Mesendoderm (in vitro differentiated cells): ENCODE measurements around the gene PLCXD3.
"Not testable (repeated sequence)": the region's sequence is repeated elsewhere in the genome, so short reads cannot be mapped to it uniquely, and the experiment has no call there.

Experiments used
- DNase-seq: peaks from one replicate; pipeline ENCODE4 v3.0.0; 2013
- H2AK5ac ChIP-seq: 2 replicates; pipeline ENCODE4 v1.6.1; 2013; ENCODE audit warnings: low read length, inconsistent platforms
- H2BK120ac ChIP-seq: 2 replicates; pipeline ENCODE4 v1.6.1; 2013; ENCODE audit warnings: low read depth, mild to moderate bottlenecking, low read length, moderate library complexity, mixed read lengths
- H2BK15ac ChIP-seq: replicated peaks from 2 replicates; pipeline ENCODE4 v1.6.1; 2013; ENCODE audit warnings: low read depth, mild to moderate bottlenecking, moderate library complexity
- H2BK5ac ChIP-seq: 2 replicates; pipeline ENCODE4 v1.6.1; 2013; ENCODE audit warnings: low read length, inconsistent platforms
- H3K18ac ChIP-seq: 2 replicates; pipeline ENCODE4 v1.6.1; 2013; ENCODE audit warnings: mild to moderate bottlenecking, low read length, mixed read lengths
- H3K23ac ChIP-seq: one replicate; pipeline ENCODE4 v1.6.1; 2013; ENCODE audit warnings: low read length
- H3K27ac ChIP-seq: 2 replicates; pipeline ENCODE4 v1.5.1; 2013; ENCODE audit warnings: low read depth, mild to moderate bottlenecking, inconsistent platforms, low read length, moderate library complexity
- H3K27me3 ChIP-seq: 2 replicates; pipeline ENCODE4 v1.6.1; 2013; ENCODE audit warnings: low read length, control low read depth, mild to moderate bottlenecking, inconsistent platforms; ENCODE audit not compliant: insufficient read depth, poor library complexity
- H3K36me3 ChIP-seq: 2 replicates; pipeline ENCODE4 v1.6.1; 2013; ENCODE audit warnings: low read length, inconsistent platforms; ENCODE audit not compliant: control insufficient read depth, insufficient read depth
- H3K4ac ChIP-seq: one replicate; pipeline ENCODE4 v1.6.1; 2013; ENCODE audit warnings: low read depth, mild to moderate bottlenecking, low read length, moderate library complexity
- H3K4me1 ChIP-seq: 2 replicates; pipeline ENCODE4 v1.6.1; 2013; ENCODE audit warnings: low read depth, low read length, inconsistent platforms; ENCODE audit not compliant: control insufficient read depth
- H3K4me2 ChIP-seq: 2 replicates; pipeline ENCODE4 v1.6.1; 2013; ENCODE audit warnings: low read length
- H3K4me3 ChIP-seq: 2 replicates; pipeline ENCODE4 v1.5.1; 2013; ENCODE audit warnings: mild to moderate bottlenecking, low read length
- H3K56ac ChIP-seq: one replicate; pipeline ENCODE4 v1.6.1; 2013; ENCODE audit warnings: low read length
- H3K79me1 ChIP-seq: 2 replicates; pipeline ENCODE4 v1.6.1; 2013; ENCODE audit warnings: low read length, inconsistent platforms
- H3K79me2 ChIP-seq: 2 replicates; pipeline ENCODE4 v1.6.1; 2013; ENCODE audit warnings: mild to moderate bottlenecking, low read length; ENCODE audit not compliant: control insufficient read depth, insufficient read depth
- H3K9ac ChIP-seq: 2 replicates; pipeline ENCODE4 v1.6.1; 2013; ENCODE audit warnings: low read length, inconsistent platforms
- H4K5ac ChIP-seq: one replicate; pipeline ENCODE4 v1.6.1; 2013; ENCODE audit warnings: low read length
- H4K8ac ChIP-seq: one replicate; pipeline ENCODE4 v1.6.1; 2013; ENCODE audit warnings: low read depth, mild to moderate bottlenecking, control low read depth, low read length, moderate library complexity
- WGBS: extraction: QIAGEN DNeasy Blood & Tissue Kit; methylation state at CpG from one replicate; pipeline ENCODE4 v1.1.7; 2013; ENCODE audit warnings: low lambda C conversion rate, missing lambda C conversion rate; ENCODE audit not compliant: insufficient coverage; ENCODE audit errors: extremely low coverage; 5-methylcytosine and 5-hydroxymethylcytosine counted together

PLCXD3 gene

GRCh38 chr5:41485533-41485932, 24.9 kb downstream of the PLCXD3 start:
- Histone ChIP-seq H3K4me2 (no peak overlapping the region), H3K79me2 (no peaks in the 10 kb centered on the region), H4K5ac (no peak overlapping the region), H3K56ac (no peak overlapping the region), H3K27me3 (no peaks in the 10 kb centered on the region), H2BK15ac (no peak overlapping the region), H3K4me3 (no peak overlapping the region), H3K18ac (no peak overlapping the region), H2AK5ac (no peak overlapping the region), H2BK5ac (no peak overlapping the region), H2BK120ac (no peak overlapping the region), H3K79me1 (no peaks in the 10 kb centered on the region), H3K23ac (no peak overlapping the region), H3K9ac (no peak overlapping the region), H3K27ac (no peak overlapping the region), H3K4ac (no peak overlapping the region), H3K36me3 (no peaks in the 10 kb centered on the region), H3K4me1 (no peaks in the 10 kb centered on the region), H4K8ac (no peak overlapping the region)
- no CpG with 5 or more reads among the region's 3 CpGs for whole genome bisulfite sequencing
- DNase-seq: no peak

GRCh38 chr5:41482715-41483114, 27.7 kb downstream of the PLCXD3 start:
- no CpG with 5 or more reads among the region's 2 CpGs for WGBS

GRCh38 chr5:41482173-41482572, 28.2 kb downstream of the PLCXD3 start:
- H4K8ac ChIP-seq: no peak overlapping the region
- H3K4me3 ChIP-seq: no peak overlapping the region
- H3K9ac ChIP-seq: no peak overlapping the region
- no peak overlapping the region for H2BK15ac ChIP-seq
- no peaks in the 10 kb centered on the region for H3K4me1 ChIP-seq
- no peak overlapping the region for H2BK120ac ChIP-seq
- H3K36me3 ChIP-seq: no peaks in the 10 kb centered on the region
- DNase-seq: no peak
- H3K79me1 ChIP-seq: no peaks in the 10 kb centered on the region
- no peaks in the 10 kb centered on the region for H3K79me2 ChIP-seq
- no peak overlapping the region for H3K23ac ChIP-seq
- H3K27ac ChIP-seq: no peak overlapping the region
- no peak overlapping the region for H3K4me2 ChIP-seq
- H3K4ac ChIP-seq: no peak overlapping the region
- H3K18ac ChIP-seq: no peak overlapping the region
- H4K5ac ChIP-seq: no peak overlapping the region
- H2BK5ac ChIP-seq: no peak overlapping the region
- no peak overlapping the region for H2AK5ac ChIP-seq
- WGBS: no CpG with 5 or more reads among the region's 6 CpGs
- H3K56ac ChIP-seq: no peak overlapping the region
- no peaks in the 10 kb centered on the region for H3K27me3 ChIP-seq

More at GRCh38 chr5:41482715-41483114, 27.7 kb downstream of the PLCXD3 start:
- H4K5ac ChIP-seq: no peak overlapping the region
- H3K18ac ChIP-seq: no peak overlapping the region
- H3K9ac ChIP-seq: no peak overlapping the region
- no peak overlapping the region for H2BK15ac ChIP-seq
- DNase-seq: no peak
- no peaks in the 10 kb centered on the region for H3K4me1 ChIP-seq
- no peak overlapping the region for H3K56ac ChIP-seq
- H3K27ac ChIP-seq: no peak overlapping the region
- H4K8ac ChIP-seq: no peak overlapping the region
- H2BK120ac ChIP-seq: no peak overlapping the region
- no peaks in the 10 kb centered on the region for H3K36me3 ChIP-seq
- H3K27me3 ChIP-seq: no peaks in the 10 kb centered on the region
- no peak overlapping the region for H2AK5ac ChIP-seq
- H3K4me2 ChIP-seq: no peak overlapping the region
- no peaks in the 10 kb centered on the region for H3K79me2 ChIP-seq
- H2BK5ac ChIP-seq: no peak overlapping the region
- H3K23ac ChIP-seq: no peak overlapping the region
- no peaks in the 10 kb centered on the region for H3K79me1 ChIP-seq
- no peak overlapping the region for H3K4ac ChIP-seq
- H3K4me3 ChIP-seq: no peak overlapping the region

GRCh38 chr5:41471571-41472208, 38.7 kb downstream of the PLCXD3 start:
- no CpG with 5 or more reads among the region's 1 CpG for WGBS
- H3K23ac ChIP-seq: not testable (repeated sequence)

GRCh38 chr5:41465493-41466171, 44.8 kb downstream of the PLCXD3 start:
- Histone ChIP-seq H4K8ac (no peak overlapping the region), H2AK5ac (no peak overlapping the region), H3K56ac (no peak overlapping the region), H2BK15ac (no peak overlapping the region), H3K9ac (no peak overlapping the region), H3K79me1 (no peaks in the 10 kb centered on the region), H2BK120ac (no peak overlapping the region), H3K4me2 (no peak overlapping the region), H3K4me1 (no peaks in the 10 kb centered on the region), H3K4me3 (no peak overlapping the region), H3K36me3 (no peaks in the 10 kb centered on the region), H2BK5ac (no peak overlapping the region), H3K27ac (no peak overlapping the region), H3K4ac (no peak overlapping the region), H4K5ac (no peak overlapping the region), H3K79me2 (no peaks in the 10 kb centered on the region), H3K23ac (no peak overlapping the region), H3K18ac (no peak overlapping the region), H3K27me3 (no peaks in the 10 kb centered on the region)
- DNase-seq: no peak
- WGBS: 100% methylated on average over 2 of the region's 3 CpGs

More at GRCh38 chr5:41471571-41472208, 38.7 kb downstream of the PLCXD3 start:
- H2AK5ac ChIP-seq, H3K56ac ChIP-seq, H3K4me2 ChIP-seq, H3K4ac ChIP-seq, H2BK120ac ChIP-seq, H3K27ac ChIP-seq, H3K4me3 ChIP-seq, H3K4me1 ChIP-seq, H3K27me3 ChIP-seq, H2BK15ac ChIP-seq, H2BK5ac ChIP-seq, H3K79me1 ChIP-seq, DNase-seq, H3K36me3 ChIP-seq, H3K9ac ChIP-seq, H4K5ac ChIP-seq, H3K79me2 ChIP-seq, H3K18ac ChIP-seq, H4K8ac ChIP-seq: not testable (repeated sequence)
